Neutrophil (primary cell): ENCODE measurements around the gene MEIS3.

Experiments used
- H3K27ac ChIP-seq: fragments of 200-600 bp; sonication (generic); 2 replicates; pipeline ENCODE4 v1.5.1; 2016; ENCODE audit warnings: mild to moderate bottlenecking, moderate library complexity
- H3K27me3 ChIP-seq: fragments of 200-600 bp; sonication (generic); 2 replicates; pipeline ENCODE4 v1.6.0; 2016; ENCODE audit warnings: mild to moderate bottlenecking
- H3K36me3 ChIP-seq: fragments of 200-600 bp; sonication (generic); 2 replicates; pipeline ENCODE4 v1.5.1; 2017
- H3K4me1 ChIP-seq, 2 experiments: fragments of 200-600 bp in 1 of 2; sonication (generic) in 1 of 2; 1 replicate in 1 of 2; 2 replicates in 1 of 2; pipeline versions ENCODE4 v1.5.1 to v1.6.1; 2013 to 2016; ENCODE audit warnings: low read depth in 1 of 2, low read length in 1 of 2, mild to moderate bottlenecking in 1 of 2, moderate library complexity in 1 of 2; ENCODE audit not compliant: control insufficient read depth in 1 of 2, insufficient read depth in 1 of 2
- H3K4me3 ChIP-seq, 2 experiments: fragments of 200-600 bp in 1 of 2; sonication (generic) in 1 of 2; 1 replicate in 1 of 2; 2 replicates in 1 of 2; pipeline ENCODE4 v1.5.1; 2013 to 2016; ENCODE audit warnings: low read depth in 1 of 2, low read length in 1 of 2, mild to moderate bottlenecking in 1 of 2, moderate library complexity in 1 of 2
- H3K9me3 ChIP-seq: fragments of 200-600 bp; sonication (generic); 2 replicates; pipeline ENCODE4 v1.5.1; 2016
- TF ChIP-seq, protein P1 (sequence below): fragments of 200-600 bp; sonication (generic); IDR thresholded peaks from 2 replicates; pipeline ENCODE4 v1.5.1; 2016; ENCODE audit warnings: antibody characterized with exemption

MEIS3 gene

DNA sequence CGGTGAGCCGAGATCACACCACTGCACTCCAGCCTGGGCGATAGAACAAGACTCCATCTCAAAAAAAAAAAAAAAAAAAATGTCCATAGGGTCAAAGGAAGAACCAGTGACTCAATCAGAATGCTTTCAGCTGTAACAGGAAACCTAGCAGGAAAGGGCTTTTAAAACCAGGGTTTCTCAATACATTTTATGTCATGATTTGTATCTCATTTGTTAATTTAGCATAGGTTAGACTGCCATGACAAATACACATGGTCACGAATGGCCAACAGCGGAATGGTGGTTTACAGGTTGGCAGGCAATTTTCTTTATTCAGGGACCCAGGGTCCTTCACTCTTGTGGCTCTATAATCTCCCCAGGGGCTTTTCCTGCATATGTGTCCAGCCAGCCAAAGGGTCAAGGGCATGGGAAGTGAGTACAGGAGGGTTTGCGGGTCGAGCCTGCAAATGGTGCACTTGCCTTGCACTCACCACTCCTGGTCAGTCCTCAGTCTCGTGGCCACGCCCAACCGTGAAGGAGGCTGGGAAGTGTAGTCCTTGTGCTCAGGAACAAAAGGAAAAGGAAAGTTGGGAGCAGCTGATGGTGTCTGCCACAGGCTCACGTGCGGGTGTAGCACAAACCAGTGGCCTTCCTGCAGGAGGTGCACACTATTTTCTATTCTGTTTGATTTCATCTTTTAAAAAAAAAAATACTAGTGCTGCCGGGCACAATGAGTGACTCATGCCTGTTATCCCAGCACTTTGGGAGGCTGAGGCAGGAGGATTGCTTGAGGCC lies 55.4 kb downstream of the MEIS3 start:
- H3K27me3 ChIP-seq: no peaks in the 10 kb centered on the region
- peaks cover 52 to 63% of the 10 kb centered on the region in 2 experiments for H3K4me1 ChIP-seq
- H3K36me3 ChIP-seq: peaks cover 98% of the 10 kb centered on the region
- peak overlapping the region; percentile 91 for H3K27ac ChIP-seq
- TF ChIP-seq, protein P1, sequence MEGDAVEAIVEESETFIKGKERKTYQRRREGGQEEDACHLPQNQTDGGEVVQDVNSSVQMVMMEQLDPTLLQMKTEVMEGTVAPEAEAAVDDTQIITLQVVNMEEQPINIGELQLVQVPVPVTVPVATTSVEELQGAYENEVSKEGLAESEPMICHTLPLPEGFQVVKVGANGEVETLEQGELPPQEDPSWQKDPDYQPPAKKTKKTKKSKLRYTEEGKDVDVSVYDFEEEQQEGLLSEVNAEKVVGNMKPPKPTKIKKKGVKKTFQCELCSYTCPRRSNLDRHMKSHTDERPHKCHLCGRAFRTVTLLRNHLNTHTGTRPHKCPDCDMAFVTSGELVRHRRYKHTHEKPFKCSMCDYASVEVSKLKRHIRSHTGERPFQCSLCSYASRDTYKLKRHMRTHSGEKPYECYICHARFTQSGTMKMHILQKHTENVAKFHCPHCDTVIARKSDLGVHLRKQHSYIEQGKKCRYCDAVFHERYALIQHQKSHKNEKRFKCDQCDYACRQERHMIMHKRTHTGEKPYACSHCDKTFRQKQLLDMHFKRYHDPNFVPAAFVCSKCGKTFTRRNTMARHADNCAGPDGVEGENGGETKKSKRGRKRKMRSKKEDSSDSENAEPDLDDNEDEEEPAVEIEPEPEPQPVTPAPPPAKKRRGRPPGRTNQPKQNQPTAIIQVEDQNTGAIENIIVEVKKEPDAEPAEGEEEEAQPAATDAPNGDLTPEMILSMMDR: no peak
- H3K4me3 ChIP-seq: peak overlapping the region; percentile 16 to 31
- H3K9me3 ChIP-seq: no peaks in the 10 kb centered on the region

DNA sequence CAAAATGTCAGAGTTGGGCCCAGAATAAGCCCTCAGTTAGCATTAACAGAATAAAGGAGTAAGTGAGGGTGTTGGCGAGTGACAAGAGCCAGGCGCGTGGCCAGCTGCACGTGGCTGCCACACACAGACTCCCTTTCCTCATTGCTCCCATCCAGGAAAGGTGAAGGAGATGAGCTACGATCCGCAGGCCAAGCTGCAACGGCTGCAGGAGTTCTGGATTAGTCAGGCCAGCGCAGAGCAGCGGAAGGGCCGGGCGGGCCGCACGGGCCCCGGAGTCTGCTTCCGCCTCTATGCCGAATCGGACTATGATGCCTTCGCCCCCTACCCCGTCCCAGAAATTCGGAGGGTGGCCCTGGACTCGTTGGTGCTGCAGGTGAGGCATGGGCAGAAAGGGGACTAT lies 57.0 kb downstream of the MEIS3 start:
- Histone ChIP-seq H3K4me1 (peaks cover 48 to 63% of the 10 kb centered on the region in 2 experiments), H3K4me3 (no peak overlapping the region), H3K9me3 (no peaks in the 10 kb centered on the region), H3K36me3 (peaks cover 100% of the 10 kb centered on the region), H3K27ac (peak overlapping the region; percentile 91), H3K27me3 (no peaks in the 10 kb centered on the region)
- TF ChIP-seq, protein P1: no peak

DNA sequence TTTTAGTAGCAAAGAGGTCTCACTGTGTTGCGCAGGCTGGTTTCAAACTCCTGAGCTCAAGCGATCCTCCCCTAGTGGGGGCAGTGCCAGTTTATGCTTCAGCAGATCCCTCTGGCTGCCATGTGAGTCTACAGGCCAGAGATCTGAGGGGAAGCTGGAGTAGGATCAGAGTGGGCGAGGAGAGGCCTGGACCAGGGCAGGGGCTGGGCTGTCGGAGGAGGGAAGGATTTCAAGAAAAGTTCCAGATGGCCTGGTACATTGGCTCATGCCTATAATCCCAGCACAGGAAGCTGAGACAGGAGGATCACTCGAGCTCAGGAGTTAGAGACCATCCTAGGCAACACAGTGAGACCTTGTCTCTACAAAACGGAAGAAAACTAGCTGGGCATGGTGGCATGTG lies 60.4 kb downstream of the MEIS3 start:
- peak overlapping the region; percentile 91 for H3K27ac ChIP-seq
- H3K36me3 ChIP-seq: peaks cover 100% of the 10 kb centered on the region
- peaks cover 42 to 58% of the 10 kb centered on the region in 2 experiments for H3K4me1 ChIP-seq
- H3K9me3 ChIP-seq: no peaks in the 10 kb centered on the region
- TF ChIP-seq, protein P1: no peak
- H3K27me3 ChIP-seq: no peaks in the 10 kb centered on the region
- H3K4me3 ChIP-seq: no peak overlapping the region

DNA sequence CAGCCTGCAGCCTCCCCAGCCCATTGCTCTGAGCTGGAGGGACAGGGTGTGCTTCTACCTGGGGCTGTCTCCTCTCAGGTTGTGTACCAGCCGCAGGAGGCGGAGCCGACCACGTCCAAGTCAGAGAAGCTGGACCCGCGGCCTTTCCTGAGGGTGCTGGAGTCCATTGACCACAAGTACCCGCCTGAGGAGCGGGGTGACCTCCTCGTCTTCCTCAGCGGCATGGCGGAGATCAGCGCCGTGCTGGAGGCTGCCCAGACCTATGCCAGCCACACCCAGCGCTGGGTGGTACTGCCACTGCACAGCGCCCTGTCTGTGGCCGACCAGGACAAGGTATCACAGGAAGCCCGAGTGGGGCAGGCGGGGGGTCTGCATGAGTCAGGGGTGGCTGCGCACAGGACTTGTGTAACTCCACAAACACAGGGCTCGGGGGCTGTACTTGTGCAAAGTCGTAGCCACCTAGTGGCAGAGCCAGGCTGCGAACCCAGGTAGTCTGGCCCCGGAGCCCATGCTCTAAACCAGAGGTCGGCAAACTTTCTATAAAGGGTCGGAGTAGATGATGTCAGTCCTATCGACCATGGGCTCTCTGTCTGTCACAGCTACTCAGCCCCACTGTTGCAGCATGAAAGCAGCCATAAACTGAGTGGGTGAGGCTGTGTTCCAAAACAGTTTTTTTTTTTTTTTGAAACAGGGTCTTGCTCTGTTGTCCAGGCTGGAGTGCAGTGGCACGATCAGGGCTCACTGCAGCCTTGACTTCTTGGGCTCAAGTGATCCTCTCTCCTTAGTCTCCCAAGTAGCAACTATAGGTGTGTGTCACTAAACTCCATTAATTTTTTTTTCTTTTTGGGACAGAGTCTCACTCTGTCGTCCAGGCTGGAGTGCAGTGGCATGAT lies 61.3 kb downstream of the MEIS3 start:
- TF ChIP-seq, protein P1: peak; percentile 26
- H3K36me3 ChIP-seq: peaks cover 100% of the 10 kb centered on the region
- no peak overlapping the region for H3K4me3 ChIP-seq

DNA sequence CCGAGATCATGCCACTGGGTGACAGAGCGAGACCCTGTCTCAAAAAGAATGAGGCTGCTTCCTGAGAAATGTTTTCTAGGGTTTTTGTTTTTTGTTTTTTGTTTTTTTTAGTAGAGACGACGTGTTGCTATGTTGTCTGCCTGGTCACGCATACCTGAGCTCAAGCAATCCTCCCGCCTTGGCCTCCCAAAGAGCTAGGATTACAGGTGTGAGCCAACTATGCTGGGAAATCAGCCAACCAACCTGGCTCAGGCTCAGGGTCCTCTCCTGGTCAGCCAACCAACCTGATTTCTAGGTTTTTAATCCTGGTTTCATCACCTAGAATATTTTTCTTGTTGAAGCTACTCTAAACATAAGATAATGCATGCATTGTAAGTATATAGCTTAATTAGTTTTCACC lies 62.4 kb downstream of the MEIS3 start:
- peak overlapping the region; percentile 91 for H3K27ac ChIP-seq
- H3K4me1 ChIP-seq: peaks cover 42 to 60% of the 10 kb centered on the region in 2 experiments
- H3K36me3 ChIP-seq: peaks cover 94% of the 10 kb centered on the region
- TF ChIP-seq, protein P1: no peak
- H3K9me3 ChIP-seq: no peaks in the 10 kb centered on the region
- no peaks in the 10 kb centered on the region for H3K27me3 ChIP-seq
- no peak overlapping the region for H3K4me3 ChIP-seq

More for the DNA sequence above, 61.3 kb downstream of the MEIS3 start:
- H3K27ac ChIP-seq: peak overlapping the region; percentile 91
- H3K4me1 ChIP-seq: peaks cover 42 to 58% of the 10 kb centered on the region in 2 experiments
- no peaks in the 10 kb centered on the region for H3K9me3 ChIP-seq
- no peaks in the 10 kb centered on the region for H3K27me3 ChIP-seq
